Panc1 (cell line): Measurements from ENCODE around the gene RPL35. TPM values are rescaled to one million over a fixed set of nuclear protein-coding genes. Genes with fewer than 3 reads are reported as not detected.
A peak's percentile ranks its signal among the peaks of the same experiment; 100 is the strongest.

ENCODE experiments used
- ATAC-seq: fragments of 200-7000 bp; cut with Tn5 transposase; 2 replicates; pipeline ENCODE4 v1.9.1; 2020; ENCODE audit warnings: mild to moderate bottlenecking, moderate library complexity
- BruUV-seq: library from RNA; stranded (reverse); fragments of 400-500 nt; replicated peaks from 2 replicates; lab custom pipeline; 2021; lab: Mats Ljungman, UMichigan
- CTCF ChIA-PET: fragments of 300-600 bp; sonication (Branson Sonifier 250); formaldehyde crosslinking; loops from one replicate; lab custom pipeline; 2022; ENCODE audit warnings: antibody characterized with exemption; lab: Charles Lee
- POLR2A ChIA-PET: fragments of 300-600 bp; sonication (Branson Sonifier 250); formaldehyde crosslinking; loops from one replicate; lab custom pipeline; 2022; ENCODE audit warnings: antibody characterized with exemption; lab: Charles Lee
- DNase-seq: peaks from one replicate; pipeline ENCODE4 v3.0.0-alpha.2; 2010; ENCODE audit warnings: low read depth, low spot score
- H3K27ac ChIP-seq: 2 replicates; pipeline ENCODE4 v1.5.1; 2011; ENCODE audit warnings: mild to moderate bottlenecking, low read length, inconsistent platforms
- H3K27me3 ChIP-seq: fragments of 200-500 bp; sonication (Bioruptor generic); 2 replicates; pipeline ENCODE4 v1.6.0; 2014; ENCODE audit warnings: low read length, inconsistent platforms; ENCODE audit not compliant: control insufficient read depth, insufficient read depth
- H3K36me3 ChIP-seq: fragments of 200-500 bp; sonication (Bioruptor generic); 2 replicates; pipeline ENCODE4 v1.5.1; 2014; ENCODE audit warnings: inconsistent platforms, mild to moderate bottlenecking, low read length, moderate library complexity; ENCODE audit not compliant: control insufficient read depth, insufficient read depth
- H3K4me1 ChIP-seq: 2 replicates; pipeline ENCODE4 v1.5.1; 2011; ENCODE audit warnings: inconsistent platforms, mild to moderate bottlenecking, low read length, moderate library complexity; ENCODE audit not compliant: control insufficient read depth, insufficient read depth
- H3K4me3 ChIP-seq, 2 experiments: 2 replicates each; pipeline ENCODE4 v1.5.1; 2011 to 2012; ENCODE audit warnings: low read depth in 2 of 2, low read length in 2 of 2, mild to moderate bottlenecking in 2 of 2, inconsistent platforms in 1 of 2, moderate library complexity in 1 of 2
- H3K9me3 ChIP-seq: fragments of 200-500 bp; sonication (Bioruptor generic); 2 replicates; pipeline ENCODE4 v1.5.1; 2014; ENCODE audit warnings: low read depth, mild to moderate bottlenecking, inconsistent platforms, low read length, moderate library complexity; ENCODE audit not compliant: control insufficient read depth, insufficient read depth
- POLR2AphosphoS5 ChIP-seq: IDR thresholded peaks from 2 replicates; pipeline ENCODE4 v1.6.1; 2012; ENCODE audit warnings: mild to moderate bottlenecking, low read depth, low read length, moderate library complexity
- REST ChIP-seq, 2 experiments: IDR thresholded peaks; 2 replicates each; pipeline ENCODE4 v1.6.1; 2011 to 2012; ENCODE audit warnings: low read depth in 2 of 2, control low read depth in 1 of 2, low read length in 1 of 2, mild to moderate bottlenecking in 1 of 2, moderate library complexity in 1 of 2; ENCODE audit not compliant: insufficient read depth in 1 of 2
- SIN3A ChIP-seq: IDR thresholded peaks from 2 replicates; pipeline ENCODE4 v1.6.1; 2012; ENCODE audit warnings: low read depth, mild to moderate bottlenecking, low read length, moderate library complexity, borderline replicate concordance; ENCODE audit not compliant: insufficient read depth
- TCF7L2 ChIP-seq: IDR thresholded peaks from 2 replicates; pipeline ENCODE4 v1.6.1; 2011; ENCODE audit warnings: mild to moderate bottlenecking, low read depth, low read length, inconsistent platforms
- in situ Hi-C: cut with HindIII; loops from 2 replicates; pipeline ENCODE4 v1.10.0; 2016; ENCODE audit warnings: low sequenced_read_pairs, low pct_unique_long_range_greater_than_20kb
- intact Hi-C: fragments of 100-400 bp; cut with micrococcal nuclease; formaldehyde crosslinking; loops from one replicate; pipeline ENCODE4 v1.10.0; 2022; ENCODE audit not compliant: unreplicated experiment
- total RNA-seq: library from RNA; stranded (reverse); gene quantifications from one replicate; pipeline ENCODE4 v1.2.1, GENCODE V29; 2021; ENCODE audit not compliant: unreplicated experiment
- TF ChIP-seq, protein P1 (sequence below): fragments of 450-650 bp; IDR thresholded peaks from 2 replicates; pipeline ENCODE4 v1.5.1; 2017; ENCODE audit warnings: mild to moderate bottlenecking

Gene RPL35
- total RNA-seq, 1 experiment from 2014 or later, result 758 TPM

- ATAC-seq, result no peak
- in situ Hi-C loops (no loop called here), intact Hi-C loops (no loop called here)
- no TSS peak for BruUV-seq
- ChIA-PET CTCF (no interaction called here), POLR2A (interaction anchor here (0.7 kb wide), 1 partner anchor 11 kb away, joined by 3 read pairs; no protein-coding TSS in a partner anchor)
- H3K9me3 ChIP-seq, result no peaks in the 10 kb centered on the region
- H3K4me3 ChIP-seq, result no peak overlapping the region
- H3K36me3 ChIP-seq, result peaks cover under 1% of the 10 kb centered on the region; the same call in 1 of the 2 replicates
- peaks cover 3% of the 10 kb centered on the region; the same call in 1 of the 2 replicates for H3K4me1 ChIP-seq
- no peak for DNase-seq
- H3K27ac ChIP-seq, result no peak overlapping the region
- TF ChIP-seq POLR2AphosphoS5 (no peak), SIN3A (no peak), REST (IDR thresholded peaks at IDR 0.05; ENCODE audit: insufficient read depth in 1 of 2, low read depth in 2 of 2, low read length in 1 of 2) (no peak), TCF7L2 (no peak)
- TF ChIP-seq, protein P1, sequence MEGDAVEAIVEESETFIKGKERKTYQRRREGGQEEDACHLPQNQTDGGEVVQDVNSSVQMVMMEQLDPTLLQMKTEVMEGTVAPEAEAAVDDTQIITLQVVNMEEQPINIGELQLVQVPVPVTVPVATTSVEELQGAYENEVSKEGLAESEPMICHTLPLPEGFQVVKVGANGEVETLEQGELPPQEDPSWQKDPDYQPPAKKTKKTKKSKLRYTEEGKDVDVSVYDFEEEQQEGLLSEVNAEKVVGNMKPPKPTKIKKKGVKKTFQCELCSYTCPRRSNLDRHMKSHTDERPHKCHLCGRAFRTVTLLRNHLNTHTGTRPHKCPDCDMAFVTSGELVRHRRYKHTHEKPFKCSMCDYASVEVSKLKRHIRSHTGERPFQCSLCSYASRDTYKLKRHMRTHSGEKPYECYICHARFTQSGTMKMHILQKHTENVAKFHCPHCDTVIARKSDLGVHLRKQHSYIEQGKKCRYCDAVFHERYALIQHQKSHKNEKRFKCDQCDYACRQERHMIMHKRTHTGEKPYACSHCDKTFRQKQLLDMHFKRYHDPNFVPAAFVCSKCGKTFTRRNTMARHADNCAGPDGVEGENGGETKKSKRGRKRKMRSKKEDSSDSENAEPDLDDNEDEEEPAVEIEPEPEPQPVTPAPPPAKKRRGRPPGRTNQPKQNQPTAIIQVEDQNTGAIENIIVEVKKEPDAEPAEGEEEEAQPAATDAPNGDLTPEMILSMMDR, result no peak
- H3K27me3 ChIP-seq, result no peaks in the 10 kb centered on the region
Observed at GRCh38 chr9:124878021-124878420, 16.3 kb upstream of the RPL35 start.

DNA sequence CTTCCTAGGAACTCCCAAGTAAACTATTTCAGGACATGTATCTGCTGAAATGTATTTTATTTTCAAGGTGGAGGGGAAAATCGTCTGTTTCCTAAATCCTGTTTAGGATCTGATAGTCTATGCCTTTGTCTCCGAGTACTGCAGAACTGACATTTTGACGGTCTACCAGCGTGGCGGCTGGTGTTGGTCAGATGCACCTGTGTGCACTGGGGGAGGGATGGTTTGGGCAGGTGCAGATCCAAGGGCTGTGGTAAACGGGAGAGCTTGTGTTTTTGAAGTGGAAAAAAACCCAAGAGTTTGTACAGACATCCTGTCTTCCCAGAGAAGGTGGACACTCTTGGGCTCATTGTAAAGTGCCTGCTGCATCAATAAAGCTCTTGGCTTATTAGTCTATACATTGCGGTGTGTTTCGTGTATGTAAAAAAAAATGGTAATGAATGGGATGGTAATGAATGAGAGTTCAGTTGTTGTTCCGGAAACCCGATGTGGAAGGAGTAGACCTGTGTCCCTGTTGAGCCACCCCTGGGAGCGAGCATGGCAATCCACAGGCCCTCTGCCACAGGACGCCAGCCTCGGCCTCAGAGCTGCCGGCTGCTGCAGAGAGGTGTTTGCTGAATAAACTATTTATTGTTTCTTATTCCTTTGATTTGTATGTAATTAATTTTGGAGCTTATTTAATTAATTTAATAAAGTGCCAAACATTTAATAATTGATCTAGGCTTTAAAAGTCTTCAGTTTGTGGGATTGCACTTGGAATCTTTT, 15.4 kb upstream of the RPL35 start:
- Histone ChIP-seq H3K27me3 (no peaks in the 10 kb centered on the region), H3K36me3 (peaks cover 3% of the 10 kb centered on the region; the same call in 1 of the 2 replicates), H3K9me3 (no peaks in the 10 kb centered on the region), H3K4me1 (peaks cover 3% of the 10 kb centered on the region; the same call in 1 of the 2 replicates), H3K4me3 (no peak overlapping the region), H3K27ac (no peak overlapping the region)
- ATAC-seq, result no peak
- TF ChIP-seq SIN3A (no peak), TCF7L2 (no peak), REST (IDR thresholded peaks at IDR 0.05; ENCODE audit: insufficient read depth in 1 of 2, low read depth in 2 of 2, low read length in 1 of 2) (no peak), POLR2AphosphoS5 (no peak)
- TF ChIP-seq, protein P1, result no peak
- intact Hi-C loops, result no loop called here
- TSS peak; percentile 68 for BruUV-seq
- in situ Hi-C loops, result no loop called here
- ChIA-PET CTCF (no interaction called here), POLR2A (interaction anchor here (0.7 kb wide), 1 partner anchor 12 kb away, joined by 3 read pairs; no protein-coding TSS in a partner anchor)
- DNase-seq, result no peak
